HG03521 (cell line): ENCODE data around the gene TBC1D7.

Experiments used
- ATAC-seq: cut with Tn5 transposase; IDR thresholded peaks from one replicate; pipeline ENCODE4 v1.9.1; 2021; ENCODE audit warnings: mild to moderate bottlenecking, moderate library complexity; ENCODE audit not compliant: unreplicated experiment

The TBC1D7 gene

GRCh38 chr6:13357551-13358075 is 29.3 kb upstream of the TBC1D7 start:
- no peak for ATAC-seq

GRCh38 chr6:13355999-13356785 is 27.9 kb upstream of the TBC1D7 start:
- ATAC-seq: peak; percentile 85

- no peak for ATAC-seq
These were observed 27.0 kb upstream of the TBC1D7 start for GRCh38 chr6:13355043-13355945.

DNA sequence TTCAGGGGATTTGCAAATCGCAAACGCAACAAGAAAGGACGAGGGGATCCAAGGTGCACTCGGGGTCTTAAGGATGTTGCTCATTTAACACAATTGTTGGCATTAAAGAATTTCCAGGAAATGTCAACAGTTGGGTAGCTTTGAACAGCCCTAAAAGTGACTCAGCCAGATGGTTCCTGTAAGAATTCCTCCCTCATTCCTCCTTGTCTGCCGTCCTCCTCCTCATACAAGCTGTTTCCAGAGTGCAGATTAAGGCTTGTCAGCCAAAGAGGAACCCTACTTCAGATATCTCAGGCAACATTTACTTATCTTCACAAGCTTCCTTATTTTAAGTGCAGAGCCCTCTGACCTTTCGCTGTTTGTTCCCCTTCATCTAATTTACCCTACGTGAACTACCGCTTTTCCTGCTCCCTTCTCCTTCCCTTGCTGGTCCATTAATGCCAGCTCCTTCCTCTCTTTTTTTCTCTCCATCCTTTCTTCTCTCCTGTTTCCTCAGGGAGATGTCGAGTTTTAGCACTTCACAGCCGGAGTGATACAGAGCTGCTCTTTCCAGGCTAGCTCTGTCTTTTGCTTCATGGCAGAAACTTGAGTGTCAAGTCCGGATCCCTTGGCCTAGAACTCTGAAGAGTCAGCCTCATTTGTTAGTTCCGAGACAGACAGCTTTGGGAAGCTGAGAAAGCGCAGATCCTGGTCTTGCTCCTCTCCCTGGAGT is 26.1 kb upstream of the TBC1D7 start:
- ATAC-seq: no peak

GRCh38 chr6:13352165-13352564 is 23.8 kb upstream of the TBC1D7 start:
- ATAC-seq: no peak

DNA sequence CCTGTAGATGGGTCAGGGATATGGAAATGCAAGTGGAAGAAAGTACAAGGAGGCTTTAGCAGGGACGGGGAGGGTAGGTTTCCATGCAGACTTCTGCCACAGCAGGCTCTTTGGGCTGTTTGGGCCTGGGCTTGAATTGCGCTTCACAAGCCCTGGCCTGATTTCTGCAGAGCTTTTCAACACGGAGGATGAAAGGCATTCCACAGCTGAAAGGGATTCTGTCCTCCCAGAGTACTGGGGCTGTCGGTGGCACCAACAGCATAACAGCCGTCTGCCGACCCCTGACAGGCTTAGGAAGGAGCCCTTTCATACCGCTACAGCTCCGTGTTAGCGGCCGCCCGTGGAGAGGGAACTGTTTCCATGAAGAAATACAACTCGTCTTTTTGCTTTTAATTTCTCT is 22.9 kb upstream of the TBC1D7 start:
- no peak for ATAC-seq

- no peak for ATAC-seq
These were observed 21.6 kb upstream of the TBC1D7 start for GRCh38 chr6:13349811-13350506.

- no peak for ATAC-seq
These were observed 20.2 kb upstream of the TBC1D7 start for GRCh38 chr6:13348334-13349113.

- ATAC-seq: no peak
These were observed 17.9 kb upstream of the TBC1D7 start for GRCh38 chr6:13346245-13346644.

- ATAC-seq: no peak
These were observed 14.2 kb upstream of the TBC1D7 start for GRCh38 chr6:13342414-13343019.

- no peak for ATAC-seq
These were observed 11.7 kb upstream of the TBC1D7 start for GRCh38 chr6:13339863-13340630.

GRCh38 chr6:13338038-13338437 is 9.7 kb upstream of the TBC1D7 start:
- ATAC-seq: no peak

- no peak for ATAC-seq
These were observed 8.2 kb upstream of the TBC1D7 start for GRCh38 chr6:13336553-13336952.

- no peak for ATAC-seq
These were observed 6.6 kb upstream of the TBC1D7 start for GRCh38 chr6:13334953-13335352.

DNA sequence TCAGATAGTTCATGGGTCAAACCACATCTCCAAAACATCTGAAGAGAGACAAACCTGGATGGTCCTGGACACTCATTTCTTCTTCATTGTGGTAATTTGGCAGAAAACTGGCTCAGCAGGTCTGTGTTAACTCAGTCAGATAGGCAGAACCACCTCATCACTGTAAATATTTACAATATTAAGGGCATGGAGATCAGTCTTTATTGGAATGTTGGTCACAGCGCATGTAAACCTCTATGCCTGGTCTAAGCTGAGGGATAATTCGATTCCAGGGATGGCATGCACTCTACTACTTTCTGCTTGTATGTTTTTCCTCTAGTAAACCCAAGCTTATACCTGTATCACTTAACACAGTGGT is 4.0 kb upstream of the TBC1D7 start:
- ATAC-seq: no peak

- ATAC-seq: no peak
These were observed 3.4 kb upstream of the TBC1D7 start for GRCh38 chr6:13331516-13332348.

DNA sequence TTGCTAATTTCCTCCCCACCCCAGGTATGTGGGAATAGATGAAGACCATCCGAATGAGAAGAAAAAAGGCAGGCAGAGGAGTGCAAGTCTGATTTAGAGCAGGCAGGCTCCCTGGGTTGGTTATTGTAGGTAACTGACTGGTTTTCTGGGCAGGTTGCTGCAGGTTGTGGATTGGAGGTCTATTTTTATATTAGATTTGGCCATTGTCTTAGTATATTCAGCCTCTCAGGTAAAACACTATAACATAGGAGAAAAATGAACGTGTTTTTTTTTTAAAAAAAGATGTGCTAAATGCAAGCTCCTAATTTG is 492 bp upstream of the TBC1D7 start:
- ATAC-seq: no peak

DNA sequence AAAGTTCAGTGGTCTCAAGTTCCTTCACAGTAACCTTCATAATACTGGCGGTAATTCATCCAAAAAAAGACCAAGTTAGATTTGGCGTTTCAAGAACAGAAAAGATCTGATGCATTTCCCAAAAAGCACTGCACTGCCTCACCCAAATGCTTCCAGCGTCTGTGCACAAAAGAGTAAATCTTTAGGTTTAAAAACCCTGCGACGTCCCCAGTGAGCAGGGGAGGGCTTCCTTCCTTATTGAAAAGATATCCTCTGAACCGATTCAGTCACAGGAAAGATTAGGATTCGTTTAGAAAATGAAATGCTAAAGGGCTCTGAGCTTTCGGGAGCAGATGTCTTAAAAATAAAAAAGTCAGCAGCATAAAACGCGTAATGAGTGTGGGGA is 654 bp downstream of the TBC1D7 start:
- no peak for ATAC-seq
